NCI-H1092 treated with DMSO at 0.1 percent for 48 hours (cell line): ENCODE measurements around the gene DVL3.

Experiments used
- DNase-seq: peaks from one replicate; lab custom pipeline; 2025; lab: John Stamatoyannopoulos, UW

Gene DVL3

GRCh38 chr3:184176377-184177330 is 21.5 kb downstream of the DVL3 start:
- DNase-seq, result no peak

GRCh38 chr3:184177331-184177731 is 22.2 kb downstream of the DVL3 start:
- no peak for DNase-seq

GRCh38 chr3:184177767-184178306 is 22.7 kb downstream of the DVL3 start:
- no peak for DNase-seq

- no peak for DNase-seq
Measured at GRCh38 chr3:184178521-184179138, 23.5 kb downstream of the DVL3 start.

GRCh38 chr3:184180165-184180564 is 25.0 kb downstream of the DVL3 start:
- no peak for DNase-seq

- DNase-seq, result no peak
Measured at GRCh38 chr3:184181596-184181995, 26.4 kb downstream of the DVL3 start.

GRCh38 chr3:184183679-184184078 is 28.5 kb downstream of the DVL3 start:
- no peak for DNase-seq

GRCh38 chr3:184184546-184185230 is 29.5 kb downstream of the DVL3 start:
- no peak for DNase-seq

GRCh38 chr3:184185461-184186183 is 30.4 kb downstream of the DVL3 start:
- peak; percentile 99 for DNase-seq

- no peak for DNase-seq
Measured at GRCh38 chr3:184186184-184186901, 31.2 kb downstream of the DVL3 start, which contains the start of gene ABCF3. ABCF3 (plus strand) TSS chr3:184186199; CDS start chr3:184186208, 9 bp downstream.

- DNase-seq, result no peak
Measured at GRCh38 chr3:184186902-184187207, 31.7 kb downstream of the DVL3 start.

- no peak for DNase-seq
Measured at GRCh38 chr3:184188080-184188479, 32.9 kb downstream of the DVL3 start.

GRCh38 chr3:184189421-184189820 is 34.2 kb downstream of the DVL3 start:
- DNase-seq, result no peak

- DNase-seq, result no peak
Measured at GRCh38 chr3:184192889-184193288, 37.7 kb downstream of the DVL3 start.

GRCh38 chr3:184193991-184194539 is 38.9 kb downstream of the DVL3 start:
- DNase-seq, result no peak

- DNase-seq, result no peak
Measured at GRCh38 chr3:184196536-184196935, 41.4 kb downstream of the DVL3 start.

- DNase-seq, result no peak
Measured at GRCh38 chr3:184198509-184198908, 43.3 kb downstream of the DVL3 start.

GRCh38 chr3:184200825-184201224 is 45.6 kb downstream of the DVL3 start:
- no peak for DNase-seq

GRCh38 chr3:184203526-184203925 is 48.3 kb downstream of the DVL3 start:
- no peak for DNase-seq

- no peak for DNase-seq
Measured at GRCh38 chr3:184209146-184209923, 54.2 kb downstream of the DVL3 start.
